HL-60/S4 (cell line): ENCODE measurements around the gene GRAMD4.

Experiments used
- in situ Hi-C: fragments of 300-500 bp; cut with MboI; formaldehyde crosslinking; loops from 2 replicates; pipeline ENCODE4 v1.14.3; 2022; ENCODE audit warnings: low sequenced_read_pairs

GRAMD4 gene

GRCh38 chr22:46706060-46706459, 85.9 kb downstream of the GRAMD4 start:
- in situ Hi-C loops: no loop called here

- in situ Hi-C loops: no loop called here
These were observed 87.1 kb downstream of the GRAMD4 start for GRCh38 chr22:46707305-46707704.

- in situ Hi-C loops: no loop called here
These were observed 87.8 kb downstream of the GRAMD4 start for GRCh38 chr22:46707827-46708570.

DNA sequence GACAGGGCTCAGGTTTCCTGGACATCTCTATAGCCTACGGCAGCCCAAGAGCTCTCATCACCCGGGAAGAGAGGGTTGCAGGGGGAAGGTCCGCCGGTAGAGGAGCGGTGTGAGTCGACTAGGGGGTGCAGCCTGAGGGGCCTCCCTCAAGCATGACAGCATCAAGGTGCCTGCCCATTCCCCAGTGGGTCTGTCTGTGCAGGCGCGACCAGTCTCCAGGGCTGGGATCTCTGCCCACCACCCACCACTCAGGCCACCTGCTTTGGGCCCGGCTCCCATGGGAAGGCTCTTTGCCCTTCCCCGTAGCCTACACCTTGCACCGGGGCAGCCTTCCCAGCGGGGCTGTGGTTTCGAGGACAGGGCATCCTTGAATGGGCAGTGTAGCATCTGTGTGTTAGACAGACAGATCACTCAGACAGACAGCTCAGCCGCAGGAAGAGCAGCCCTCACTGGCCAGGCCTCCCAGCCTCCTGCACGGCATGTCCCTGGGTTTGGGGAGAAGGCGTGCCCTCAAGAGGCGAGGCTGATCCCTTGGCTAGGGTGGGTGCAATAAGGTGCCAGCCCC, 88.7 kb downstream of the GRAMD4 start:
- in situ Hi-C loops: no loop called here

DNA sequence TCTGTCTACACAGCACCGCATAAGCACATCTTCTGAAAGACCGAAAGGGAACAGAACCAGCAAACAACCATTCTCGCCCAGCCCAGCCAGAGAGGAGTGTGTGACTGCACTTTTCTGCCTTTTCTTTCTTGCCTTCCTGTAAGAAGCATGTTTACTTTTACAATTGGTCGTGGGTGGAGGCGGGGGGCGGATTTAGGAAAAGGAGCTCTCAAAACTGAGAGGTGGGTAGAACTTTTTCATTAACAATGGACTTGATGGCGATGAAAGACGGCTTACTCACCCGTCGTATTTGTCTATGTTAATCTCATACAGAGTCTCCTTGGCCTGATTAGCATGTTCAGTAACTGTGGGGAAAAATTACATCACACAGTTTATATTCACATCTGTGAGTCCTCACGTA, 90.6 kb downstream of the GRAMD4 start:
- in situ Hi-C loops: no loop called here

DNA sequence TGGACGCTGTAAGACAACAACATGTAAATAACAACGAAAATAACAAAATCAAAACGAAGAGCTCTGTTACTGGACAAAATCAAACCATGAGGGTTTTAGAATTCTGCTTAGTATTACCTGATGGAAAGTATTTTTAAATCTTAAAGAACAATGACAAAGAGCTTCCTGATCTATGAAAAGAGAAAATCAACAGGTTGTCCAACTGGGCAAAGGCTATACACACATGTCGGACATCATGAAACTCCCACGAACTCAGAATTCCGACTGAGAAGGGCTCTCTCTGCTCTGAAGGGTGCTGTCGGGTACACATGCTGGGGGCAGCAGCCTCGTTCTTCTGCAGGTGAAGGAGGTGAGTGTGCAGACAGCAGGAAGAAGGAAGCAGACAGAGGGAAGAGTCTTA, 92.1 kb downstream of the GRAMD4 start:
- in situ Hi-C loops: no loop called here

DNA sequence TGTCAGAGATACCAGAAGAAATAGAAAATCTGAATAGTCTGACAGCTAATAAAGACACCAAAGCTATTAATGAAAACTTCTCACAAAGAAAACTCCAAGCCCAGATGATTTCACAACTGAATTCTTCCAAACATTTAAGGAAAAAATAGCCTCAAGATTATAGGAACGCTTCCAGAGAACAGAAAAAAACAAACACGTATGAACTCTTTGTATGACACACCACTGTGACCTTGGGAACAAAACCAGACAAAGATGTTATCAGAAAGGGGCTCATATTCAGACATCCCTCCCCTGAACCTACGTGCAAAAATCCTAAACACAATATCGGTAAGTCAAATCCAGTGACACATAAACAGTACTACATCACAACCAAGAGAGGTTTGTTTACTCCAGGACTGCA, 94.4 kb downstream of the GRAMD4 start:
- in situ Hi-C loops: no loop called here

DNA sequence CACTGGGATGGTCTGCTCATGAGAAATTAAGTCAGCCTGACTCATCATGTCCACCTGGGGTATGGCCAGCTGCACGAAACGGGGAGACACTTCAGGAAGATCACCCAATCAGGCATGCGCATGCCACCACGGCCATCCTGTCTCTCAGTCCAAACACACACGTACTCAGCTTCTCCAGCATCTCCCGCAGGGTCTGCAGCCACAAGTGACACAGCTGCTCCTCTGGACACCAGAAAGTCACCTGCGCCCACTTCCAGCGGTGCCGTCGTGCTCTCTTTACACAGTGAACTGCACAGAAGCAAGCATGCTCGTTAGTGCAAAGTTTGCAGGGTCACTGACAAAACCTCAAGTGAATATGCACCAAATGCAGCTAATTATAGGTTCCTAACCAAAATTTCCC, 99.7 kb downstream of the GRAMD4 start:
- in situ Hi-C loops: no loop called here

GRCh38 chr22:46721501-46722085, 101.4 kb downstream of the GRAMD4 start:
- in situ Hi-C loops: no loop called here

GRCh38 chr22:46723882-46724281, 103.7 kb downstream of the GRAMD4 start:
- in situ Hi-C loops: no loop called here

DNA sequence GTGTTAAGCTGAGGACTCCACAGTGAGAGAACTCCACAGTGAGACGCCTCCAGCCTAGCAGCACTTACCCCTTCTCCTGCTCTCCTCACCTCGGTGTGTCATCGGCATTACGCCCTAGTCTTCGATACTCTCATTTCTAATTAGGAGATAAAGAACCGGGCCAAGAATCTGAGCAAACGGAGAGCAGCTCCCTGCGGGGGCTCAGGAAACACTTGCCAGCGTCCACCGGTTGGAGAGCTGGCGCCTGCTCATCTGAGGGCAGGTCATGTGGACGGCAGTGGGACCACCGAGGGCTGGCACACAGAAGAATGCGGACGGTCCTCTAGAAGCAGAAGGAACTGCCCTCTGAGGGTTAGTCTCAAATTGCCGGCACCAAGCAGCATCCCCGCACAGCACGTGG, 104.9 kb downstream of the GRAMD4 start:
- in situ Hi-C loops: no loop called here

DNA sequence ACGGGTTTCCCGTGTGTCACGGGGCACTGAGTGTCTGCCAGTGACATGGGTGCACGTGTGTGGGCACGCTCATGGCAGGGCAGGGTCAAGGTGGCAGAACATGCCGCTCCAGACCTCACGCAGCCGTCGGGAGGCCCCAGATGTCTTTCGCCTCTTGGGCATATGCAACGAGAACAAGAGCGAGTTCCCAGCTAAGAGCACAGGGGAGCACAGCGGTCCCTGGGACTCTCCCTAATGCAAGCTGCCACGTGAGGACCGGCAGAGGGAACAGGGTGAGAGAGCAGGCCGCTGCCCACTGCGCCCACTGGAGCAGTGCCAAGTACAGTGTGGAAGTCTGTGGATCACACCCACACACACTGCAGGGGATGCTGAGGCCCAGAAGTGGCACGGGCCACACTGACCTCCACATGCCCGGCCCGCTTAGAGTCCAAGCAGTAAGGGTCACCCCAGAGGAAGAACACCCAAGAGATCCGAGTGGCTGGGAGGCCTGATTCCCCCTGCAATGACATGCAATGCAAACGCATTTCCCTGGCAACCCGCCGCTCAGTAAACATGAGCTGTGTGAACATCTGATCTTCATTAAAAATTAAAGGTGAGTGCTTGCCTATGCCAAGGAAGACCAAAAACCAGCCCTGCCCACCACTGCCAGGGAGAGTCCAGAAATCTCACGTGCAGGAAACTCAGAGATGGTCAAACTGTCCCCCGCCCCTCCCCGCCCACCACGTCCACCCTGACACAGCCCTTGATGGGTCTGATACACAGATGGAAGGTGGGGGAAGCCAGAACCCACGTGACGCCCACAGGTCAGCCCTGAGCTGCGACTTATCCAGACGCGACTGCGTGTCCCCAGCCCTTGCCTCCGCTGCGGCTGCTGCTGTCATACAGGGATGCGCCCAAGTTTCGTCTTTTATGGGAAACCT, 106.1 kb downstream of the GRAMD4 start:
- in situ Hi-C loops: no loop called here

DNA sequence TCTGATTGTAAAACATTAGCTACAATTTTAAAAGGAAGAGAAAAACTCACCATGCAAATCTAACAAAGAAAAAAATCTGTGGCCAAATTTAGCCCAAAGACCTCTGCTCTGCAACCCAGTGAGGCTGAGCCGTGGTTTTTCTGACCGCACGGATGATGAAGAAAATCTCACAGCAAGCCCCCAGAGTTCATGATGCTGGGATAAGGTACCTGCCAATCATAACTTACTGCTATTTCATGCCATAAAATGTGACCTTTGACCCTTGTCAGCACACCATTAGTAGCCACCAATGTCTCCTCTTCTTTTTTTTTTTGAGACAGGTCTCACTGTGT, 106.8 kb downstream of the GRAMD4 start:
- in situ Hi-C loops: no loop called here

DNA sequence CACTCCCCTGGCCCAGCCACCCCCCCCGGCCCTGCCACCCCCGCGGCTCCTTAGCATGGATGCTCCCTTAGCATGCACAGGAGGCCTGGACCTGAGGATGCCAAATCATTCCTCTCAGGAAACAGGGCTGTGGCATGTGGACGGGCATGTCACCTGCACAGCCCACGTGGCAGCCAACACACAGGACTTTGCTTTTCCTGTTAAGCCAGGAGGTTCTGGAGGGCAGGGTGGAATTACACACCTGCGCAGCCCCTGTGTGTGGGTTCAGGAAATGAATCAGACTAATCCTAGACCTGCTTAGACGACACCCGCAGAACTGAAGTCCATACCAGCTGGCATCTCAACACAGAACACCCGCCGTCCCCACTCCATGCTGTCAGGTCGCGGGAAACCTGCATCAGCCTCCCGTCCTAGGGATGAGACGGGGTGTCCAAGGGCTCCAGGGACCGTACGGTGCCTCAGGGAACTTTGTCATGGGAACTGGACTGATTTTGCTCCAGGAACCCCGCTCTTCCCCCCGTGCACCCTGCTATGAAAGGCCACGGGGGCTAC, 107.7 kb downstream of the GRAMD4 start:
- in situ Hi-C loops: no loop called here

GRCh38 chr22:46728470-46728869, 108.3 kb downstream of the GRAMD4 start:
- in situ Hi-C loops: no loop called here
